ENCODE data around the gene PEPD. TPM values are rescaled to one million over a fixed set of nuclear protein-coding genes. Genes with fewer than 3 reads are reported as not detected.

PEPD gene
- total RNA-seq, 2 experiments from 2014 or later: 17.5 to 23.0 TPM

- no peak for DNase-seq
- POLR2A ChIA-PET: no interaction called here
- H3K27me3 Mint-ChIP-seq: peaks cover 9% of the 10 kb centered on the region
- H3K9me3 ChIP-seq (ENCODE audit: control insufficient read depth in 1 of 2, insufficient read depth in 1 of 2, low read length in 2 of 2): no peaks in the 10 kb centered on the region
- H3K4me1 ChIP-seq (ENCODE audit: insufficient read depth, low read length): peaks cover 3% of the 10 kb centered on the region
- H3K9me3 Mint-ChIP-seq: no peaks in the 10 kb centered on the region
- H3K4me3 Mint-ChIP-seq: no peak overlapping the region
- ATAC-seq (ENCODE audit: poor library complexity): no peak
- no peak overlapping the region for H3K27ac ChIP-seq (ENCODE audit: low read depth in 1 of 2, low read length in 2 of 2)
- no peak for TF ChIP-seq CTCF (IDR thresholded peaks at IDR 0.05)
- no peaks in the 10 kb centered on the region for H3K4me1 Mint-ChIP-seq (ENCODE audit: low read depth)
- H3K4me3 ChIP-seq (ENCODE audit: low read length): no peak overlapping the region
- H3K36me3 ChIP-seq (ENCODE audit: insufficient read depth, low read length): no peaks in the 10 kb centered on the region
- H3K36me3 Mint-ChIP-seq (ENCODE audit: low read depth): no peaks in the 10 kb centered on the region
- no peak overlapping the region for H3K27ac Mint-ChIP-seq
- H3K27me3 ChIP-seq (ENCODE audit: control insufficient read depth in 1 of 2, insufficient read depth in 2 of 2, low read length in 2 of 2): peaks cover 0 to 3% of the 10 kb centered on the region in 2 experiments
- CTCF ChIA-PET: no interaction called here
- intact Hi-C loops (cut with DNase I, micrococcal nuclease): loop anchor here in 1 of 2 experiments (5.0 kb wide), 1 partner anchor 285 kb away; the partner anchor contains the start of gene GPATCH1
Measured at GRCh38 chr19:33366897-33367296, 154.7 kb downstream of the PEPD start.

GRCh38 chr19:33366127-33366526, 155.5 kb downstream of the PEPD start:
- Mint-ChIP-seq H3K27ac (no peak overlapping the region), H3K4me1 (ENCODE audit: low read depth) (no peaks in the 10 kb centered on the region), H3K4me3 (no peak overlapping the region), H3K27me3 (peaks cover 10% of the 10 kb centered on the region), H3K9me3 (no peaks in the 10 kb centered on the region), H3K36me3 (ENCODE audit: low read depth) (no peaks in the 10 kb centered on the region)
- Histone ChIP-seq H3K27me3 (ENCODE audit: control insufficient read depth in 1 of 2, insufficient read depth in 2 of 2, low read length in 2 of 2) (peaks cover 0 to 3% of the 10 kb centered on the region in 2 experiments), H3K4me3 (ENCODE audit: low read length) (no peak overlapping the region), H3K4me1 (ENCODE audit: insufficient read depth, low read length) (no peaks in the 10 kb centered on the region), H3K9me3 (ENCODE audit: control insufficient read depth in 1 of 2, insufficient read depth in 1 of 2, low read length in 2 of 2) (no peaks in the 10 kb centered on the region), H3K36me3 (ENCODE audit: insufficient read depth, low read length) (no peaks in the 10 kb centered on the region), H3K27ac (ENCODE audit: low read depth in 1 of 2, low read length in 2 of 2) (no peak overlapping the region)
- ChIA-PET CTCF (no interaction called here), POLR2A (no interaction called here)
- DNase-seq: no peak
- no peak for ATAC-seq (ENCODE audit: poor library complexity)
- intact Hi-C loops (cut with DNase I, micrococcal nuclease): loop anchor here in 1 of 2 experiments (5.0 kb wide), 1 partner anchor 284 kb away; the partner anchor contains the start of gene GPATCH1
- no peak for TF ChIP-seq CTCF (IDR thresholded peaks at IDR 0.05)

DNA sequence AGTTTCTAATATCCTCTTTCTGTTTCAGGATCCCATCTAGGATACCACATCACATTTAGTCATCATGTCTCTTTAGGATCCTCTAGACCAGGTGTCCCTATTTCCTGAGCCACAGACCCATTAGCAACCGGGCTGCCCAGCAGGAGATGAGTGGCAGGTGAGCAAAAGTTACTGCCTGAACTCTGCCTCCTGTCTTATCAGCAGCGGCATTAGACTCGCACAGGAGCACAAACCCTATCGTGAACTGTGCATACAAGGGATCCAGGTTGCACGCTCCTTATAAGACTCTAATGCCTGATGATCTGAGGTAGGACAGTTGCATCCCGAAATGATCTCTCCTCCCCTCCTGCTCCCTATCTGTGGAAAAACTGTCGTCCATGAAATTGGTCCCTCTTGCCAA, 155.9 kb downstream of the PEPD start:
- Mint-ChIP-seq H3K27me3 (peaks cover 10% of the 10 kb centered on the region), H3K36me3 (ENCODE audit: low read depth) (no peaks in the 10 kb centered on the region), H3K27ac (no peak overlapping the region), H3K4me3 (no peak overlapping the region), H3K9me3 (no peaks in the 10 kb centered on the region), H3K4me1 (ENCODE audit: low read depth) (no peaks in the 10 kb centered on the region)
- DNase-seq (no peak), ATAC-seq (ENCODE audit: poor library complexity) (no peak)
- Histone ChIP-seq H3K27ac (ENCODE audit: low read depth in 1 of 2, low read length in 2 of 2) (no peak overlapping the region), H3K36me3 (ENCODE audit: insufficient read depth, low read length) (no peaks in the 10 kb centered on the region), H3K4me3 (ENCODE audit: low read length) (no peak overlapping the region), H3K4me1 (ENCODE audit: insufficient read depth, low read length) (no peaks in the 10 kb centered on the region), H3K27me3 (ENCODE audit: control insufficient read depth in 1 of 2, insufficient read depth in 2 of 2, low read length in 2 of 2) (peaks cover 0 to 3% of the 10 kb centered on the region in 2 experiments), H3K9me3 (ENCODE audit: control insufficient read depth in 1 of 2, insufficient read depth in 1 of 2, low read length in 2 of 2) (no peaks in the 10 kb centered on the region)
- no peak for TF ChIP-seq CTCF (IDR thresholded peaks at IDR 0.05)
- intact Hi-C loops (cut with DNase I, micrococcal nuclease): loop anchor here in 1 of 2 experiments (5.0 kb wide), 1 partner anchor 283 kb away; the partner anchor contains the start of gene GPATCH1
- CTCF ChIA-PET: no interaction called here
- POLR2A ChIA-PET: no interaction called here

All from CD4-positive, alpha-beta T cell (primary cell).